Stimulated activated naive CD4-positive, alpha-beta T cell treated with Interleukin-2 at 50 U/mL for 16 hours (primary cell): ENCODE measurements around the gene CNTNAP2.
A peak's percentile ranks its signal among the peaks of the same experiment; 100 is the strongest.

Source experiments
- DNase-seq: peaks from one replicate; lab custom pipeline; 2025; lab: John Stamatoyannopoulos, UW

Gene CNTNAP2

GRCh38 chr7:148211740-148212151, 2095.1 kb downstream of the CNTNAP2 start:
- DNase-seq, result no peak

- no peak for DNase-seq
These were observed 2096.1 kb downstream of the CNTNAP2 start for GRCh38 chr7:148212731-148213130.

GRCh38 chr7:148214101-148214500, 2097.5 kb downstream of the CNTNAP2 start:
- DNase-seq, result no peak

- DNase-seq, result no peak
These were observed 2102.0 kb downstream of the CNTNAP2 start for GRCh38 chr7:148218603-148219002.

- DNase-seq, result no peak
These were observed 2106.1 kb downstream of the CNTNAP2 start for GRCh38 chr7:148222721-148223120.

- DNase-seq, result no peak
These were observed 2106.6 kb downstream of the CNTNAP2 start for GRCh38 chr7:148223160-148223559.

- DNase-seq, result no peak
These were observed 2107.1 kb downstream of the CNTNAP2 start for GRCh38 chr7:148223738-148224137.

- DNase-seq, result no peak
These were observed 2113.7 kb downstream of the CNTNAP2 start for GRCh38 chr7:148230296-148230695.

- no peak for DNase-seq
These were observed 2114.3 kb downstream of the CNTNAP2 start for GRCh38 chr7:148230883-148231282.

- no peak for DNase-seq
These were observed 2116.2 kb downstream of the CNTNAP2 start for GRCh38 chr7:148232784-148233183.

GRCh38 chr7:148234715-148235114, 2118.1 kb downstream of the CNTNAP2 start:
- no peak for DNase-seq

GRCh38 chr7:148238761-148239325, 2122.2 kb downstream of the CNTNAP2 start:
- no peak for DNase-seq

GRCh38 chr7:148241700-148242293, 2125.2 kb downstream of the CNTNAP2 start:
- DNase-seq, result no peak

GRCh38 chr7:148242294-148242821, 2125.8 kb downstream of the CNTNAP2 start:
- DNase-seq, result no peak

- no peak for DNase-seq
These were observed 2128.8 kb downstream of the CNTNAP2 start for GRCh38 chr7:148245381-148245780.

GRCh38 chr7:148253629-148254028, 2137.0 kb downstream of the CNTNAP2 start:
- no peak for DNase-seq

- DNase-seq, result no peak
These were observed 2138.7 kb downstream of the CNTNAP2 start for GRCh38 chr7:148255333-148255732.

GRCh38 chr7:148256433-148256832, 2139.8 kb downstream of the CNTNAP2 start:
- DNase-seq, result no peak

GRCh38 chr7:148260599-148260998, 2144.0 kb downstream of the CNTNAP2 start:
- no peak for DNase-seq

GRCh38 chr7:148261523-148261922, 2144.9 kb downstream of the CNTNAP2 start:
- no peak for DNase-seq

- DNase-seq, result no peak
These were observed 2145.5 kb downstream of the CNTNAP2 start for GRCh38 chr7:148261996-148262688.

- DNase-seq, result peak; percentile 39
These were observed 2146.2 kb downstream of the CNTNAP2 start for GRCh38 chr7:148262721-148263229.
